Neuronal stem cell (in vitro differentiated cells): Measurements from ENCODE around the gene SENP1.

Source experiments
- DNase-seq: peaks from one replicate; pipeline ENCODE4 v3.0.0-alpha.2; 2013; ENCODE audit warnings: low spot score
- H2AFZ ChIP-seq: one replicate; pipeline ENCODE4 v1.6.1; 2013; ENCODE audit warnings: mild to moderate bottlenecking, low read length, inconsistent platforms
- H2AK5ac ChIP-seq: 2 replicates; pipeline ENCODE4 v1.6.1; 2013; ENCODE audit warnings: low read depth, mild to moderate bottlenecking, inconsistent platforms, low read length, moderate library complexity, mixed read lengths
- H2BK120ac ChIP-seq: 2 replicates; pipeline ENCODE4 v1.6.1; 2013; ENCODE audit warnings: low read depth, mild to moderate bottlenecking, inconsistent platforms, low read length, moderate library complexity, mixed read lengths
- H2BK12ac ChIP-seq: one replicate; pipeline ENCODE4 v1.6.1; 2013; ENCODE audit warnings: low read length, inconsistent platforms
- H2BK15ac ChIP-seq: 2 replicates; pipeline ENCODE4 v1.6.1; 2013; ENCODE audit warnings: mild to moderate bottlenecking, low read length, inconsistent platforms, mixed read lengths
- H2BK5ac ChIP-seq: one replicate; pipeline ENCODE4 v1.6.1; 2013; ENCODE audit warnings: inconsistent platforms, mild to moderate bottlenecking, low read length, moderate library complexity
- H3K14ac ChIP-seq: one replicate; pipeline ENCODE4 v1.6.1; 2013; ENCODE audit warnings: low read length, inconsistent platforms
- H3K18ac ChIP-seq: 2 replicates; pipeline ENCODE4 v1.6.1; 2013; ENCODE audit warnings: low read length, inconsistent platforms
- H3K23ac ChIP-seq: 2 replicates; pipeline ENCODE4 v1.6.1; 2013; ENCODE audit warnings: low read depth, mild to moderate bottlenecking, mixed read lengths, low read length, inconsistent platforms; ENCODE audit not compliant: poor library complexity
- H3K27ac ChIP-seq: replicated peaks from 3 replicates; pipeline ENCODE4 v1.5.1; 2013; ENCODE audit warnings: low read length, inconsistent platforms
- H3K27me3 ChIP-seq, 3 experiments: 2 replicates each; pipeline ENCODE4 v1.6.1; 2013; ENCODE audit warnings: low read length in 3 of 3, mild to moderate bottlenecking in 2 of 3, inconsistent platforms in 1 of 3, low read depth in 1 of 3, mixed read lengths in 1 of 3, moderate library complexity in 1 of 3; ENCODE audit not compliant: control insufficient read depth in 3 of 3, insufficient read depth in 3 of 3
- H3K36me3 ChIP-seq, 2 donors: replicated peaks in 1 of 2; 2 replicates each; pipeline ENCODE4 v1.6.1; 2013; ENCODE audit warnings: low read length in 2 of 2; ENCODE audit not compliant: control insufficient read depth in 2 of 2, insufficient read depth in 2 of 2
- H3K4ac ChIP-seq: 2 replicates; pipeline ENCODE4 v1.6.1; 2013; ENCODE audit warnings: inconsistent platforms, mild to moderate bottlenecking, low read length, moderate library complexity
- H3K4me1 ChIP-seq, 2 donors: 1 replicate in 1 of 2; 2 replicates in 1 of 2; pipeline ENCODE4 v1.6.1; 2013; ENCODE audit warnings: low read length in 2 of 2, low read depth in 1 of 2; ENCODE audit not compliant: control insufficient read depth in 2 of 2, insufficient read depth in 1 of 2
- H3K4me2 ChIP-seq: one replicate; pipeline ENCODE4 v1.6.1; 2013; ENCODE audit warnings: mild to moderate bottlenecking, low read length, inconsistent platforms; ENCODE audit not compliant: insufficient read depth, poor library complexity, severe bottlenecking
- H3K4me3 ChIP-seq, 2 donors: 2 replicates each; pipeline ENCODE4 v1.5.1; 2013; ENCODE audit warnings: low read length in 2 of 2, mild to moderate bottlenecking in 2 of 2, inconsistent platforms in 1 of 2, moderate library complexity in 1 of 2
- H3K79me1 ChIP-seq: one replicate; pipeline ENCODE4 v1.6.1; 2013; ENCODE audit warnings: low read depth, mild to moderate bottlenecking, inconsistent platforms, low read length, moderate library complexity
- H3K9ac ChIP-seq: one replicate; pipeline ENCODE4 v1.6.1; 2013; ENCODE audit warnings: mild to moderate bottlenecking, low read depth, low read length, inconsistent platforms; ENCODE audit not compliant: poor library complexity
- H3K9me3 ChIP-seq, 2 donors: replicated peaks in 1 of 2; 2 replicates each; pipeline versions ENCODE3 to v1.6.1; 2013; ENCODE audit warnings: low read length in 2 of 2, mild to moderate bottlenecking in 2 of 2, inconsistent platforms in 1 of 2, low read depth in 1 of 2, mixed read lengths in 1 of 2, moderate library complexity in 1 of 2; ENCODE audit not compliant: control insufficient read depth in 2 of 2, insufficient read depth in 1 of 2
- H4K8ac ChIP-seq: one replicate; pipeline ENCODE4 v1.6.1; 2013; ENCODE audit warnings: low read depth, mild to moderate bottlenecking, inconsistent platforms, low read length, moderate library complexity
- H4K91ac ChIP-seq: one replicate; pipeline ENCODE4 v1.6.1; 2013; ENCODE audit warnings: low read length, low read depth, mild to moderate bottlenecking, inconsistent platforms; ENCODE audit not compliant: poor library complexity
- WGBS, 2 donors: extraction: QIAGEN DNeasy Blood & Tissue Kit; methylation state at CpG; one replicate each; pipeline ENCODE4 v1.1.7; 2013; ENCODE audit warnings: missing lambda C conversion rate in 2 of 2, mixed read lengths in 1 of 2; ENCODE audit not compliant: insufficient read length in 2 of 2, insufficient replicate concordance in 1 of 2; ENCODE audit errors: extremely low coverage in 2 of 2; 5-methylcytosine and 5-hydroxymethylcytosine counted together

Gene SENP1

DNA sequence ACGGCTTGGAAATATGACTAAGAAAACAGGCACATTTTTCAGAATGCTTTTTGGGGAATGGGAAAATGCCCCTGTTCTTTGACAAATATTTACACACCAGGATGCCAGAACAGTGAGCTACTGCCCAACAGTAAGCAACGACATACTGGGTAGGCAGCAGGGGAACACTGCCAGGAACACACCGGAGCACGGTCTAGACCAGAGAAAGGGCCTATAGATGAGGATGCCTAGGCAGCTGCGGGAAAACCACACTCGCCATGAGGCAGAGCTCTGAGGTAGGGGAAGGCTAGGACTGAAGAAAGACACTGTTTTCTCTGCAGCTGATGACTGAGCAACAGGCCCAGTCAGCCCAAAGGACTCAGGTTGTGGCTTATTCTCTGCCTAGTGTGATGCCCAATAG, 55.7 kb downstream of the SENP1 start:
- no peak overlapping the region for H2BK120ac ChIP-seq
- peaks cover 0 to 3% of the 10 kb centered on the region in 2 donors for H3K4me1 ChIP-seq
- H3K9me3 ChIP-seq = peaks cover 0 to 2% of the 10 kb centered on the region in 2 donors
- H2BK12ac ChIP-seq = no peak overlapping the region
- H3K23ac ChIP-seq = no peak overlapping the region
- H3K4me3 ChIP-seq = no peak overlapping the region
- no peak overlapping the region for H2BK15ac ChIP-seq
- H4K91ac ChIP-seq = no peak overlapping the region
- WGBS, 2 donors = no CpG with 5 or more reads among the region's 6 CpGs
- no peak overlapping the region for H2AFZ ChIP-seq
- no peak overlapping the region for H4K8ac ChIP-seq
- H3K79me1 ChIP-seq = no peaks in the 10 kb centered on the region
- H3K36me3 ChIP-seq = peaks cover 15 to 72% of the 10 kb centered on the region in 2 donors
- no peak overlapping the region for H2AK5ac ChIP-seq
- DNase-seq = no peak
- no peak overlapping the region for H3K9ac ChIP-seq
- peaks cover 0 to under 1% (median 0%) of the 10 kb centered on the region in 3 experiments for H3K27me3 ChIP-seq
- no peak overlapping the region for H3K18ac ChIP-seq
- H2BK5ac ChIP-seq = no peak overlapping the region
- H3K4ac ChIP-seq = no peak overlapping the region
- H3K4me2 ChIP-seq = no peak overlapping the region
- H3K27ac ChIP-seq = no peak overlapping the region
- no peak overlapping the region for H3K14ac ChIP-seq

- no peak for DNase-seq
- H3K79me1 ChIP-seq = no peaks in the 10 kb centered on the region
- H3K9ac ChIP-seq = no peak overlapping the region
- no peak overlapping the region for H3K27ac ChIP-seq
- no peak overlapping the region for H4K8ac ChIP-seq
- H3K4ac ChIP-seq = no peak overlapping the region
- H3K9me3 ChIP-seq = no peaks in the 10 kb centered on the region
- no peak overlapping the region for H2BK15ac ChIP-seq
- no peak overlapping the region for H3K18ac ChIP-seq
- H3K14ac ChIP-seq = no peak overlapping the region
- H3K4me3 ChIP-seq = no peak overlapping the region
- no CpG with 5 or more reads among the region's 2 CpGs for WGBS, 2 donors
- H2AFZ ChIP-seq = no peak overlapping the region
- H3K36me3 ChIP-seq = peaks cover 19 to 93% of the 10 kb centered on the region in 2 donors
- no peak overlapping the region for H2AK5ac ChIP-seq
- H4K91ac ChIP-seq = no peak overlapping the region
- no peak overlapping the region for H2BK12ac ChIP-seq
- H3K4me2 ChIP-seq = no peak overlapping the region
- H3K23ac ChIP-seq = no peak overlapping the region
- no peak overlapping the region for H2BK5ac ChIP-seq
- H3K4me1 ChIP-seq = no peaks in the 10 kb centered on the region
- no peak overlapping the region for H2BK120ac ChIP-seq
- no peaks in the 10 kb centered on the region for H3K27me3 ChIP-seq
Measured at GRCh38 chr12:48045965-48046518, 59.8 kb downstream of the SENP1 start.

DNA sequence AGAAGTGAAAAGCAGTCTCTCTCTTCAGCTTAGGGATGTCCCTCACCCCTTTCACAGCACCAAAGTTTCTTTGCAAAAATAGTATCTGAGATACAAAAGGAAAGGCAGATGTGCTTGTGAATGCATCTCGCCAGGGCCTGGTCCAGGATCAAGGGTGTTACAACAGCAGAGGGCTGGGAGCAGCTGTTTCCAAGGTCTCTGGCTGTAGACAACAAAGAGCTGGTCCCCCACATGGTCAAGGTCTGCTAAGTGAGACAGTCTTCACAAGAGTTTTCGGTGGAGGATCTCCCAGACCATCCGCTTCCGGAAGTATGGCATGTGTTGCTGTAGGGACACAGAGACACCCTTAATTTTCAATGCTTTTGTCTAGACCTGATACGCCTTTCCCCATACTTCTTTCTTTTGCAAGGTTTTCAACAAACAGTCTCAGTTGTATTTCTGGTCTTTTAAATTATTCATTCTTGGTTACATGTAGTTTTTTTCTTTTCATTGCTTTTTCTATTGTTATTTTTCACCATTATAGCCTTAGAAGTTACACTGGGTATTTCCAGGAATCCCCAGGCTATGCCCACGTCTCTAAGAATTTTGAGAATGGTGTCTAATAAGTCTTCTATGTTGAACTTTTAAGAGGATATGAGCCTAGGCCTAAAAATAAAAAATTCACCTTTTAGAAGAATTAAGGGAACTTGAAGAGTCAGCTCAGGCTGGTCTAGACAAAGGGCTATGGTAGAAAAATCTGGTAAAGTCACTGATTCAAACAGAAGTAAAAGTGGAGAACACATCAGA, 60.6 kb downstream of the SENP1 start:
- no peak overlapping the region for H2AK5ac ChIP-seq
- WGBS, 2 donors = no CpG with 5 or more reads among the region's 6 CpGs
- no peak for DNase-seq
- H3K79me1 ChIP-seq = no peaks in the 10 kb centered on the region
- H3K23ac ChIP-seq = no peak overlapping the region
- no peak overlapping the region for H2BK5ac ChIP-seq
- no peak overlapping the region for H2BK120ac ChIP-seq
- no peaks in the 10 kb centered on the region for H3K9me3 ChIP-seq
- H2BK12ac ChIP-seq = no peak overlapping the region
- no peak overlapping the region for H2AFZ ChIP-seq
- H3K14ac ChIP-seq = no peak overlapping the region
- no peak overlapping the region for H3K9ac ChIP-seq
- H3K18ac ChIP-seq = no peak overlapping the region
- no peak overlapping the region for H3K4me3 ChIP-seq
- H3K27ac ChIP-seq = no peak overlapping the region
- no peaks in the 10 kb centered on the region for H3K27me3 ChIP-seq
- H3K36me3 ChIP-seq = peaks cover 19 to 85% of the 10 kb centered on the region in 2 donors
- H3K4ac ChIP-seq = no peak overlapping the region
- no peaks in the 10 kb centered on the region for H3K4me1 ChIP-seq
- H4K91ac ChIP-seq = no peak overlapping the region
- H2BK15ac ChIP-seq = no peak overlapping the region
- no peak overlapping the region for H4K8ac ChIP-seq
- no peak overlapping the region for H3K4me2 ChIP-seq

- Histone ChIP-seq H2AFZ (no peak overlapping the region), H3K9ac (no peak overlapping the region), H3K27ac (no peak overlapping the region), H2BK12ac (no peak overlapping the region), H3K23ac (no peak overlapping the region), H3K18ac (no peak overlapping the region), H3K4me1 (peaks cover 0 to under 1% of the 10 kb centered on the region in 2 donors), H2BK5ac (no peak overlapping the region), H3K9me3 (no peaks in the 10 kb centered on the region), H4K8ac (no peak overlapping the region), H3K27me3 (no peaks in the 10 kb centered on the region), H3K14ac (no peak overlapping the region), H3K4me3 (no peak overlapping the region), H2BK120ac (no peak overlapping the region), H2AK5ac (no peak overlapping the region), H3K79me1 (no peaks in the 10 kb centered on the region), H2BK15ac (no peak overlapping the region), H3K4ac (no peak overlapping the region), H3K4me2 (no peak overlapping the region), H3K36me3 (peaks cover 17 to 77% of the 10 kb centered on the region in 2 donors), H4K91ac (no peak overlapping the region)
- WGBS, 2 donors = no CpG with 5 or more reads among the region's 7 CpGs
- DNase-seq = no peak
Measured at GRCh38 chr12:48044396-48044795, 61.5 kb downstream of the SENP1 start.
